T-cell (primary cell): ENCODE results near the gene ZNF587. TPM values are rescaled to one million over a fixed set of nuclear protein-coding genes. Genes with fewer than 3 reads are reported as not detected.
"Not testable (repeated sequence)": the region's sequence is repeated elsewhere in the genome, so short reads cannot be mapped to it uniquely, and the experiment has no call there.

Experiments used
- ATAC-seq, 4 experiments: fragments of 200-7000 bp in 3 of 4; fragments of 150-1000 bp in 1 of 4; cut with Tn5 transposase; replicated peaks in 1 of 4; 1 replicate in 3 of 4; 2 replicates in 1 of 4; pipeline ENCODE4 v1.10.0; 2021; ENCODE audit warnings: moderate library complexity in 3 of 4, mild to moderate bottlenecking in 2 of 4, moderate number of reproducible peaks in 1 of 4
- CTCF ChIA-PET, 2 donors: fragments of 300-600 bp; sonication (Branson Sonifier 250); formaldehyde crosslinking; loops; one replicate each; lab custom pipeline; 2022; ENCODE audit warnings: antibody characterized with exemption in 2 of 2; lab: Charles Lee
- POLR2A ChIA-PET, 2 donors: fragments of 300-600 bp; sonication (Branson Sonifier 250); formaldehyde crosslinking; loops; one replicate each; lab custom pipeline; 2022; ENCODE audit warnings: antibody characterized with exemption in 2 of 2; lab: Charles Lee
- DNase-seq, 35 experiments: peaks; one replicate each; pipeline versions ENCODE4 v3.0.0 to v3.0.0-alpha.2; 2013 to 2023
- H3K27ac ChIP-seq: one replicate; pipeline ENCODE4 v1.5.1; 2013; ENCODE audit warnings: low read length
- H3K27me3 ChIP-seq, 2 experiments: replicated peaks in 1 of 2; 1 replicate in 1 of 2; 2 replicates in 1 of 2; pipeline versions ENCODE4 v1.6.1 to v1.7.0; 2013; ENCODE audit warnings: low read length in 1 of 2, mixed read lengths in 1 of 2; ENCODE audit not compliant: control insufficient read depth in 2 of 2, insufficient read depth in 2 of 2; ENCODE audit errors: extremely low read depth in 1 of 2
- H3K36me3 ChIP-seq, 2 donors: 1 replicate in 1 of 2; 2 replicates in 1 of 2; pipeline versions ENCODE4 v1.6.1 to v1.7.0; 2013; ENCODE audit warnings: low read length in 1 of 2; ENCODE audit not compliant: control insufficient read depth in 2 of 2, insufficient read depth in 1 of 2; ENCODE audit errors: extremely low read depth in 1 of 2
- H3K4me1 ChIP-seq, 2 experiments: 1 replicate in 1 of 2; 2 replicates in 1 of 2; pipeline versions ENCODE4 v1.6.1 to v1.7.0; 2013; ENCODE audit warnings: low read length in 2 of 2, mixed read lengths in 1 of 2; ENCODE audit not compliant: insufficient read depth in 2 of 2, control insufficient read depth in 1 of 2; ENCODE audit errors: extremely low read depth in 1 of 2
- H3K4me3 ChIP-seq, 2 donors: 1 replicate in 1 of 2; 2 replicates in 1 of 2; pipeline versions ENCODE4 v1.5.1 to v1.7.0; 2013; ENCODE audit warnings: mild to moderate bottlenecking in 2 of 2, low read length in 1 of 2, moderate library complexity in 1 of 2; ENCODE audit not compliant: control insufficient read depth in 1 of 2; ENCODE audit errors: extremely low read depth in 1 of 2
- H3K9me3 ChIP-seq: 2 replicates; pipeline ENCODE4 v1.7.0; 2013
- H3K27ac Mint-ChIP-seq, 2 donors: one replicate each; pipeline ENCODE4 v1.8.0; 2020 to 2021; ENCODE audit warnings: mild to moderate bottlenecking in 2 of 2, mixed read lengths in 2 of 2
- H3K27me3 Mint-ChIP-seq, 2 donors: one replicate each; pipeline ENCODE4 v1.8.0; 2021 to 2022; ENCODE audit warnings: mixed read lengths in 2 of 2
- H3K36me3 Mint-ChIP-seq: one replicate; pipeline ENCODE4 v1.8.0; 2021; ENCODE audit warnings: mixed read lengths
- H3K4me1 Mint-ChIP-seq, 3 donors: one replicate each; pipeline ENCODE4 v1.8.0; 2020 to 2022; ENCODE audit warnings: mixed read lengths in 3 of 3, mild to moderate bottlenecking in 1 of 3
- H3K4me3 Mint-ChIP-seq, 3 donors: one replicate each; pipeline ENCODE4 v1.8.0; 2020 to 2022; ENCODE audit warnings: mild to moderate bottlenecking in 3 of 3, mixed read lengths in 3 of 3, moderate library complexity in 3 of 3
- H3K9me3 Mint-ChIP-seq, 3 donors: one replicate each; pipeline ENCODE4 v1.8.0; 2020 to 2022; ENCODE audit warnings: mixed read lengths in 3 of 3
- WGBS: methylation state at CpG from one replicate; pipeline ENCODE4 v1.1.5; 2013; ENCODE audit warnings: missing lambda C conversion rate; ENCODE audit not compliant: insufficient coverage; 5-methylcytosine and 5-hydroxymethylcytosine counted together
- total RNA-seq, 35 experiments: library from RNA in 6 of 35; stranded (reverse) in 6 of 35; fragments of 120-200 nt in 1 of 35; gene quantifications; one replicate each; pipeline versions ENCODE4 v1.2.1 to v1.2.4 and lab custom pipeline; 2013 to 2026

ZNF587 gene
- total RNA-seq: 10 to 100 TPM; 56.6 to 60.5 (median 56.8) TPM
- 37.7 TPM for total RNA-seq (2013)
- 27.8 to 84.8 (median 61.6) reads per million in 29 experiments for total RNA-seq (lab: John Stamatoyannopoulos, UW)

DNA sequence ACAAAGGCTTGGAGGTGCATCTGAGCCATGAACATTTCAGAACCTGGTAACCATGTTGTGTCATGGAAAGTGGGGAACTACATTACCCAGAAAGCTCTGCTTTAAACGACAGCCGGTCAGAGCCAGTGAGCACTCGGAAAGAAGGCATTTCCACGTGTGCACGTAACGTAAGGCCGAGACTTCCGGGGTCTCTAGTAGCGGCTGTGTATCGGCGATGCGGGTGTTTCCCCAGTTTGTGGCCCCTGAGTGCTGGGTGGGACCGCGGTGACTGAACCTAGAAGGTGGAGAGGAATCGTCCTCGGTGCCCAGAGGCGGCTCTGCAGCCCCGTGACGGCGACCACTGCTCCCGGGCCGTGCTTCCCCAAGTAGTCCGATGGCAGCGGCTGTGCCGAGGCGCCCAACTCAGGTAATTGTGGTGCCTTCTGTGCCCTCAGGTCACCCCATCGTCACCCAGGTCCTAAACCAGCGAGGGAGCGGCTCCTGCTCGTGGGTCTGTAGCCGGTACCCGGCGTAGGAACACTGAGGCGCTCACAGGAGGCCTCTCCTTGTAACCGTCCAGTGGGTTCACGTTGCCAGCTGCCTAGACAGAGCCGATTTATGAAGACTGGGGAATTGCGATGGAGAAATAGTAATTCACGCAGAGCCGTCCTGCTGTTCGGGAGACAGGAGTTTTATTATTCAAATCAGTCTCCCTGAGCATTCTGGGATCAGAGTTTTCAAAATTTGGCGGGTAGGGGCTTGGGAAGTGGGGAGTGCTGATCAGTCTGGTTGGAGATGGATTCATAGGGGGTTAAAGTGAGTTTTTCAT lies at the start of gene ZNF587:
Gene ZNF587, plus strand, starts transcription at position 194 of the 808 bp plus-strand sequence. Its CDS starts 180 bp downstream, at position 374.
- ChIA-PET POLR2A (interaction anchor here in 1 of 2 donors (0.6 to 0.8 kb wide), 3 partner anchors 30 to 574 kb away, joined by 3 to 4 read pairs (median 3); no protein-coding TSS in a partner anchor), CTCF (interaction anchor here in 1 of 2 donors (0.6 kb wide), 1 partner anchor 31 kb away, joined by 8 read pairs; no protein-coding TSS in a partner anchor)
- H3K4me1 ChIP-seq: peaks cover 5 to 21% of the 10 kb centered on the region in 2 experiments
- H3K9me3 ChIP-seq, H3K27me3 Mint-ChIP-seq, H3K36me3 ChIP-seq, H3K27me3 ChIP-seq, H3K9me3 Mint-ChIP-seq: not testable (repeated sequence)
- peak within 1 kb of the TSS; percentile 78 for H3K27ac ChIP-seq
- DNase-seq: peak; percentile 52 to 91 (median 83)
- peak within 1 kb of the TSS; percentile 68 to 75 for H3K4me3 ChIP-seq
- peaks cover 31% of the 10 kb centered on the region for H3K36me3 Mint-ChIP-seq
- ATAC-seq: peak; percentile 99 to 100 (median 100)
- peak within 1 kb of the TSS; percentile 92 to 97 (median 93) for H3K4me3 Mint-ChIP-seq
- H3K27ac Mint-ChIP-seq: peak within 1 kb of the TSS; percentile 91 to 93
- peaks cover 28 to 35% (median 31%) of the 10 kb centered on the region in 3 donors for H3K4me1 Mint-ChIP-seq
- WGBS: 2% methylated on average over 26 of the region's 42 CpGs

DNA sequence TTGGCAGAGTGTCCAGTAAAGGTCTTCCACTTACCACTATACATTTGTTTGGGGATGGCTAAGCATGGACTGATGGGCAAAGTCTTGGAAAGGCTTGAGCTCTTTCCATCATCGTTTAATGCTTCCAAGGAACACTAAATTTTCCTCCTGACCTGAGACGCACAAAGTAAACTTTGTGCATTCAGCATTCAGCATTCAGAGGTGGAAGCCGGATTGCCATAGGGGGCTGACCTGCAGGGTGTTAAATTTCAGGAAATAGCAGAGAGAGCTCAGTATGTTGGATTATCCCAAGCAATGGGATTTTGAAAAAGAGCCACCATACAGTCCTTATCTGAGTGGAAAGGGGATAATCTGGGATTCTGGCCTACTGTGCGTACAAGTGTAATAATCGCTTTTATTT lies 49.0 kb upstream of the ZNF587 start:
- Mint-ChIP-seq H3K4me1 (peaks cover 22 to 30% (median 27%) of the 10 kb centered on the region in 3 donors), H3K27ac (no peak overlapping the region), H3K36me3 (peaks cover 38% of the 10 kb centered on the region), H3K27me3 (no peaks in the 10 kb centered on the region), H3K4me3 (no peak overlapping the region), H3K9me3 (peaks cover 0 to 5% (median 0%) of the 10 kb centered on the region in 3 donors)
- Histone ChIP-seq H3K27ac (no peak overlapping the region), H3K27me3 (no peaks in the 10 kb centered on the region), H3K4me1 (peaks cover 10 to 13% of the 10 kb centered on the region in 2 experiments), H3K4me3 (no peak overlapping the region), H3K9me3 (no peaks in the 10 kb centered on the region), H3K36me3 (peaks cover 0 to 11% of the 10 kb centered on the region in 2 donors)
- 94% methylated on average over 3 of the region's 5 CpGs for WGBS
- no peak for DNase-seq
- CTCF ChIA-PET: no interaction called here
- POLR2A ChIA-PET: interaction anchor here in 1 of 2 donors (0.6 kb wide), 1 partner anchor 11 kb away, joined by 5 read pairs; no protein-coding TSS in a partner anchor
- no peak for ATAC-seq

DNA sequence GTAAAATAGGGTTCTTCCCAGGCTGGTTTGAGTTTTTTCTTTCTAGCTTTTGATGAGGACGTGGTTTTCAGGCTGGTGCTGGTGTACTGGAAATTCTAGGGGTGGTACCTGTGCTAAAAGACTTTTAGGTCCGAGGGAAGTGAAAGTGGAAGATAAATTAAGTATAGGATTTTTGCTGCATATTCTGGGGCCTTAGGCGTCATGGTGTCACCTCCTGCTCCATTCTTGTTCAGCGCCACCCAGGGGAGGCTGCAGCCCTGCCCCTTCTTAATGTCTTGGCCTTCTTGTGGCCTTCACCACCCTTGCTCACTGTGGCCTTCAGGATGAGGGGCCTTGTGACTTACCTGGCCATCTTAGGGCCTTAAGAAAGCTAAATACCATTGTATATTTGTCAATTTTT lies 47.4 kb upstream of the ZNF587 start:
- Histone ChIP-seq H3K27ac (no peak overlapping the region), H3K36me3 (peaks cover 0 to 8% of the 10 kb centered on the region in 2 donors), H3K4me1 (peaks cover 10 to 13% of the 10 kb centered on the region in 2 experiments), H3K27me3 (no peaks in the 10 kb centered on the region), H3K4me3 (no peak overlapping the region), H3K9me3 (no peaks in the 10 kb centered on the region)
- Mint-ChIP-seq H3K27ac (no peak overlapping the region), H3K9me3 (peaks cover 0 to 5% (median 0%) of the 10 kb centered on the region in 3 donors), H3K27me3 (no peaks in the 10 kb centered on the region), H3K4me3 (no peak overlapping the region), H3K36me3 (peaks cover 32% of the 10 kb centered on the region), H3K4me1 (peaks cover 22 to 30% (median 27%) of the 10 kb centered on the region in 3 donors)
- 64% methylated on average over 2 of the region's 4 CpGs for WGBS
- CTCF ChIA-PET: no interaction called here
- POLR2A ChIA-PET: no interaction called here
- ATAC-seq: no peak
- no peak for DNase-seq

- Histone ChIP-seq H3K4me3 (peak overlapping the region; percentile 17 to 58), H3K27me3 (no peaks in the 10 kb centered on the region), H3K9me3 (no peaks in the 10 kb centered on the region), H3K4me1 (peaks cover 10 to 13% of the 10 kb centered on the region in 2 experiments), H3K36me3 (peaks cover 0 to 17% of the 10 kb centered on the region in 2 donors), H3K27ac (no peak overlapping the region)
- peak overlapping the region; percentile 66 to 85 (median 71) for H3K4me3 Mint-ChIP-seq
- H3K9me3 Mint-ChIP-seq: peaks cover 0 to 5% (median 0%) of the 10 kb centered on the region in 3 donors
- WGBS: 59% methylated on average over 6 of the region's 6 CpGs
- H3K4me1 Mint-ChIP-seq: peaks cover 23 to 30% (median 30%) of the 10 kb centered on the region in 3 donors
- DNase-seq (no peak), ATAC-seq (no peak)
- POLR2A ChIA-PET: no interaction called here
- H3K27ac Mint-ChIP-seq: peak overlapping the region; percentile 53 to 74
- peaks cover 39% of the 10 kb centered on the region for H3K36me3 Mint-ChIP-seq
- CTCF ChIA-PET: no interaction called here
- H3K27me3 Mint-ChIP-seq: no peaks in the 10 kb centered on the region
Observed at GRCh38 chr19:57803265-57803593, 46.4 kb upstream of the ZNF587 start.

DNA sequence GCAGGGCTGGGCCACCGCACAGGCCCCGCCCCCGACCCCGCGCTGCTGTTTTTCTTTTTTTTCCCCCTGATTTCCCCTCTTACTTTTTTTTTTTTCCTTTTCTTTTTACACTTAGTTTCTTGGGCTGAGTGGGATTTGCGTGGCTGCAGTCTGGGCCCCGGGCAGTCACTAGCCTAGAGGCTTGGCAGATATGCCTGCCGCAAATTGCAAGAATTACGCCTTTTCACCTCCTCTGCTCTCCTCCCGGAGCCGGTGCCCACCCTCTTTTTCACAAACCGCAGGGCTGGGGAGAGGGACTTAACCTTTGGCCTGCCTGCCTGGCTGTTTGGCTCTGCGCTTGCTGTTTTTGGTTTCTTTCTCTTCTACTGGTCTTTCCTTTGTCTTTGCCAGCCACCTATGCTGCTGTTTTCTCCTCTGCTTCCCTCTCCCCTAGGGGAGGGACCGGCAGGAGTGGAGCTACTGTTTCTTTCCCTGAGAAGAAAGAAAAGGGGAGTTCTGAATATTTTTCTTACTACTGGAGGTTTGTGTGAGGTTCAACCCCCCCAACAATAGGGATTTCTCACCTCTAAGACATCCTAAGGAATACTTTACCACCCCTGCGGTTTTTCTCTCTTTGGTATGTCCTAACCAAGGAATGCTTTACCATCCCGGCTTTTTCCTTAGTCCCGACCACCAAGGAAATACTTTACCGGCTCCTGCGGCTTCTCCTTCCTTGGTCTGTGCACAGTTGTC lies 45.9 kb upstream of the ZNF587 start:
- Histone ChIP-seq H3K9me3 (no peaks in the 10 kb centered on the region), H3K27me3 (no peaks in the 10 kb centered on the region), H3K36me3 (peaks cover 0 to 21% of the 10 kb centered on the region in 2 donors), H3K4me1 (peaks cover 10 to 13% of the 10 kb centered on the region in 2 experiments), H3K4me3 (peak overlapping the region; percentile 17 to 58), H3K27ac (no peak overlapping the region)
- ATAC-seq (peak in 2 of 4 experiments; percentile 36 to 57), DNase-seq (peak in 1 of 35 experiments; percentile 16)
- H3K27me3 Mint-ChIP-seq: no peaks in the 10 kb centered on the region
- 77% methylated on average over 5 of the region's 19 CpGs for WGBS
- H3K36me3 Mint-ChIP-seq: peaks cover 43% of the 10 kb centered on the region
- peaks cover 0 to 5% (median 0%) of the 10 kb centered on the region in 3 donors for H3K9me3 Mint-ChIP-seq
- peak overlapping the region; percentile 66 to 85 (median 71) for H3K4me3 Mint-ChIP-seq
- CTCF ChIA-PET: interaction anchor here in 1 of 2 donors (0.5 kb wide), 1 partner anchor 19 kb away, joined by 3 read pairs; no protein-coding TSS in a partner anchor
- POLR2A ChIA-PET: no interaction called here
- H3K4me1 Mint-ChIP-seq: peaks cover 23 to 30% (median 30%) of the 10 kb centered on the region in 3 donors
- peak overlapping the region; percentile 53 to 74 for H3K27ac Mint-ChIP-seq

DNA sequence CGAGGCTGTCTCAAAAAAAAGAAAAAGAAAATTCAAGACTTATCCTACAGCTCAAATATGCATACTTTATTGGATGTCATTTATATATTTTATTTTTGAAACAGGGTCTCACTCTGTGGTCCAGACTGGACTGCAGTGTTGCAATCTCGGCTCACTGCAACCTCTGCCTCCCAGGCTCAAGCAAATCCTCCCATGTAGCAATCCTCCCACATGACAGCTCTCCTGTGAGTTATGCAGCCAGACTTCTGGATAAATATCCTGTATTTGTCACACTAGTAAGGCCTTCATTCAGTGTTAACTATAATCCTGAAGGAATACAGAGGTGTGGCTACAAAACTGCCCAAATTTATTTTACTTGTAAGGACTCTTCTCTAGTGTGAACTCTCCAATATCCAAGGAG lies 42.1 kb upstream of the ZNF587 start:
- ChIA-PET CTCF (no interaction called here), POLR2A (no interaction called here)
- Histone ChIP-seq H3K9me3 (no peaks in the 10 kb centered on the region), H3K27ac (no peak overlapping the region), H3K27me3 (no peaks in the 10 kb centered on the region), H3K4me3 (no peak overlapping the region), H3K4me1 (peaks cover 13 to 14% of the 10 kb centered on the region in 2 experiments), H3K36me3 (peaks cover 0 to 34% of the 10 kb centered on the region in 2 donors)
- no peaks in the 10 kb centered on the region for H3K9me3 Mint-ChIP-seq
- H3K36me3 Mint-ChIP-seq: peaks cover 47% of the 10 kb centered on the region
- no peak for DNase-seq
- peaks cover 32 to 37% (median 36%) of the 10 kb centered on the region in 3 donors for H3K4me1 Mint-ChIP-seq
- no peak for ATAC-seq
- 100% methylated on average over 1 of the region's 2 CpGs for WGBS
- no peak overlapping the region for H3K4me3 Mint-ChIP-seq
- no peak overlapping the region for H3K27ac Mint-ChIP-seq
- H3K27me3 Mint-ChIP-seq: no peaks in the 10 kb centered on the region
